Activated B cell treated with CpG ODN at 0.5 μM for 24 hours (primary cell): ENCODE results near the gene SLC16A7. TPM values are rescaled to one million over a fixed set of nuclear protein-coding genes. Genes with fewer than 3 reads are reported as not detected.

Experiments
- ATAC-seq: fragments of 200-7000 bp; cut with Tn5 transposase; one replicate; pipeline ENCODE4 v1.10.0; 2021; ENCODE audit warnings: low read depth, mild to moderate bottlenecking, moderate library complexity
- CTCF ChIA-PET: fragments of 350-600 bp; sonication (Branson Sonifier 250); formaldehyde crosslinking; loops from one replicate; lab custom pipeline; 2021; ENCODE audit warnings: antibody characterized with exemption; lab: Charles Lee
- POLR2A ChIA-PET: fragments of 350-600 bp; sonication (Branson Sonifier 250); formaldehyde crosslinking; loops from one replicate; lab custom pipeline; 2021; ENCODE audit warnings: antibody characterized with exemption; lab: Charles Lee
- DNase-seq: peaks from one replicate; pipeline ENCODE4 v3.0.0; 2022
- H3K27ac Mint-ChIP-seq: one replicate; pipeline ENCODE4 v1.8.0; 2020; ENCODE audit warnings: mixed read lengths
- H3K27me3 Mint-ChIP-seq: one replicate; pipeline ENCODE4 v1.8.0; 2021; ENCODE audit warnings: mixed read lengths
- H3K36me3 Mint-ChIP-seq: one replicate; pipeline ENCODE4 v1.8.0; 2021; ENCODE audit warnings: low read depth, mixed read lengths
- H3K4me1 Mint-ChIP-seq: one replicate; pipeline ENCODE4 v1.8.0; 2021; ENCODE audit warnings: mixed read lengths
- H3K4me3 Mint-ChIP-seq: one replicate; pipeline ENCODE4 v1.8.0; 2020; ENCODE audit warnings: mild to moderate bottlenecking, mixed read lengths
- H3K9me3 Mint-ChIP-seq: one replicate; pipeline ENCODE4 v1.8.0; 2020; ENCODE audit warnings: mixed read lengths
- intact Hi-C: fragments of 100-400 bp; cut with micrococcal nuclease; formaldehyde crosslinking; loops from one replicate; pipeline ENCODE4 v1.15.1; 2024
- total RNA-seq: library from RNA; stranded (reverse); gene quantifications from 2 replicates; pipeline ENCODE4 v1.2.3, GENCODE V29; 2022
- TF ChIP-seq, protein P1 (sequence below): fragments of 200-600 bp; IDR thresholded peaks from one replicate; pipeline ENCODE4 v1.8.0; 2022; ENCODE audit warnings: antibody characterized with exemption, mild to moderate bottlenecking

SLC16A7 gene
- total RNA-seq, 1 donor from 2014 or later = 22.4 TPM

DNA sequence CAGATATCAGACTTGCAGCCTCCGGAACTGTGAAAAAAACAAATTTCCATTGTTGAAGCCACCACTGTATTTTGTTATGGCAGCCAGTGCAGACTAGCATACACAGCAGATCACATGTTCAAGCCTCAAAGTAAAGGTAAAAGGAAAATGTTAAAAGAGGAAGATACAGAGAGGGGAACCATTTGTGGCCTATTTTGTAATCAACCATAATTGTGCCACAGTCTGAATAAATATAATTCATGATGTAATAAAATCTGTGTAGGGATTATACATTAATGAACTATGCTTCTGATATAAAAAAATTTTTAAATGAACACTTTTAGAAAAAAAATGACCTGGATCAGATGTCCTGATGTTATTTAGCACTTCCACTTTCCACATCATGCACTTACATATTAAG lies 79.6 kb downstream of the SLC16A7 start:
- Mint-ChIP-seq H3K4me3 (no peak overlapping the region), H3K4me1 (peaks cover 3% of the 10 kb centered on the region), H3K27me3 (no peaks in the 10 kb centered on the region), H3K27ac (no peak overlapping the region), H3K9me3 (peaks cover 8% of the 10 kb centered on the region), H3K36me3 (peaks cover 24% of the 10 kb centered on the region)
- intact Hi-C loops = no loop called here
- DNase-seq (no peak), ATAC-seq (no peak)
- POLR2A ChIA-PET = no interaction called here
- TF ChIP-seq, protein P1, sequence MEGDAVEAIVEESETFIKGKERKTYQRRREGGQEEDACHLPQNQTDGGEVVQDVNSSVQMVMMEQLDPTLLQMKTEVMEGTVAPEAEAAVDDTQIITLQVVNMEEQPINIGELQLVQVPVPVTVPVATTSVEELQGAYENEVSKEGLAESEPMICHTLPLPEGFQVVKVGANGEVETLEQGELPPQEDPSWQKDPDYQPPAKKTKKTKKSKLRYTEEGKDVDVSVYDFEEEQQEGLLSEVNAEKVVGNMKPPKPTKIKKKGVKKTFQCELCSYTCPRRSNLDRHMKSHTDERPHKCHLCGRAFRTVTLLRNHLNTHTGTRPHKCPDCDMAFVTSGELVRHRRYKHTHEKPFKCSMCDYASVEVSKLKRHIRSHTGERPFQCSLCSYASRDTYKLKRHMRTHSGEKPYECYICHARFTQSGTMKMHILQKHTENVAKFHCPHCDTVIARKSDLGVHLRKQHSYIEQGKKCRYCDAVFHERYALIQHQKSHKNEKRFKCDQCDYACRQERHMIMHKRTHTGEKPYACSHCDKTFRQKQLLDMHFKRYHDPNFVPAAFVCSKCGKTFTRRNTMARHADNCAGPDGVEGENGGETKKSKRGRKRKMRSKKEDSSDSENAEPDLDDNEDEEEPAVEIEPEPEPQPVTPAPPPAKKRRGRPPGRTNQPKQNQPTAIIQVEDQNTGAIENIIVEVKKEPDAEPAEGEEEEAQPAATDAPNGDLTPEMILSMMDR = no peak
- CTCF ChIA-PET = no interaction called here

- H3K36me3 Mint-ChIP-seq = peaks cover 27% of the 10 kb centered on the region
- ATAC-seq = no peak
Measured at GRCh38 chr12:59677857-59678256, 82.0 kb downstream of the SLC16A7 start.

DNA sequence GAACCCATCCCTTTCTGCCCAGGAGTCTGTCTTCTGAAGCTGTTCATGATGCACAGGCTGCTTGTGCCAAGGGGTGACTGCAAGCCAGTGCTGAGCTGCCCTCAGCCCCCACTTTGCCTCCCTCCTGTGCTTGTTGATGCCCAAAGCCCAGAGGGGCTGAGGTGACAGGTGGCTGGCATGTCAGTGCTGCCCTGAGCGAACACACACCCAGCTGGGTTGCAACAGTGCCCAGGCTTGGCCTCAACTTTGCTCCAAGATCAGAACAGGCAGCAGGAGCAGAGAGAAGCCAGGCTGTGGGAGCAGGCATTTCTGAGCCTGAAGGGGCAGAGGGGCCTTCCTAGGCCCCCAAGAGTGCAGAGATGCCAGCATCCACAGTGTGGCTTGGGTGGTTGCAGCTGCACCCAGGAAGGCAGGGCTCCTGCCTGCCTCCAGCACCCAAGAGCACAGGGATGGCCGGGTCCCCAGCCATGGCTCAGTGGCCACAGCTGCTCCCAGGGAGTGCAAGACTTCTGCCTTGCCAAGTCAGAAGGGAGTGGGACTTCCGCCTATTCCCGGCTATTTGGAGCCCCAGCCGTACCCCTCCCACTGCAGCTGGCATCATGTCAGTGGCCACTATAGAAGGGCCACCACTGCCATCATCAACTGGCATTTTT lies 83.1 kb downstream of the SLC16A7 start:
- Mint-ChIP-seq H3K36me3 (peaks cover 26% of the 10 kb centered on the region), H3K4me1 (peaks cover 11% of the 10 kb centered on the region), H3K27me3 (no peaks in the 10 kb centered on the region), H3K9me3 (peaks cover 8% of the 10 kb centered on the region), H3K27ac (no peak overlapping the region), H3K4me3 (no peak overlapping the region)
- intact Hi-C loops = no loop called here
- CTCF ChIA-PET = no interaction called here
- TF ChIP-seq, protein P1 = no peak
- DNase-seq (no peak), ATAC-seq (no peak)
- POLR2A ChIA-PET = no interaction called here

More at GRCh38 chr12:59677857-59678256, 82.0 kb downstream of the SLC16A7 start:
- CTCF ChIA-PET = no interaction called here
- peaks cover 8% of the 10 kb centered on the region for H3K9me3 Mint-ChIP-seq
- no peak overlapping the region for H3K27ac Mint-ChIP-seq
- intact Hi-C loops = no loop called here
- TF ChIP-seq, protein P1 = no peak
- POLR2A ChIA-PET = no interaction called here
- no peaks in the 10 kb centered on the region for H3K27me3 Mint-ChIP-seq
- no peak for DNase-seq
- no peak overlapping the region for H3K4me3 Mint-ChIP-seq
- H3K4me1 Mint-ChIP-seq = peaks cover 5% of the 10 kb centered on the region

GRCh38 chr12:59689776-59690175 lies 93.9 kb downstream of the SLC16A7 start:
- H3K4me1 Mint-ChIP-seq = no peaks in the 10 kb centered on the region
- ATAC-seq (no peak), DNase-seq (no peak)
- no peaks in the 10 kb centered on the region for H3K27me3 Mint-ChIP-seq
- H3K27ac Mint-ChIP-seq = no peak overlapping the region
- peaks cover 5% of the 10 kb centered on the region for H3K9me3 Mint-ChIP-seq
- TF ChIP-seq, protein P1 = no peak
- intact Hi-C loops = no loop called here
- peaks cover 10% of the 10 kb centered on the region for H3K36me3 Mint-ChIP-seq
- POLR2A ChIA-PET = no interaction called here
- no peak overlapping the region for H3K4me3 Mint-ChIP-seq
- CTCF ChIA-PET = no interaction called here

- Mint-ChIP-seq H3K36me3 (peaks cover 10% of the 10 kb centered on the region), H3K27ac (no peak overlapping the region), H3K27me3 (no peaks in the 10 kb centered on the region), H3K4me1 (no peaks in the 10 kb centered on the region), H3K9me3 (peaks cover 5% of the 10 kb centered on the region), H3K4me3 (no peak overlapping the region)
- intact Hi-C loops = no loop called here
- DNase-seq (no peak), ATAC-seq (no peak)
- POLR2A ChIA-PET = no interaction called here
- TF ChIP-seq, protein P1 = no peak
- CTCF ChIA-PET = no interaction called here
Measured at GRCh38 chr12:59695379-59695778, 99.5 kb downstream of the SLC16A7 start.
